H9 (cell line): ENCODE measurements around the gene NXPH3. TPM values are rescaled to one million over a fixed set of nuclear protein-coding genes. Genes with fewer than 3 reads are reported as not detected.

Experiments used
- DNase-seq: peaks from one replicate; pipeline ENCODE4 v3.0.0-alpha.2; 2017
- H2AFZ ChIP-seq: one replicate; pipeline ENCODE4 v1.6.1; 2013; ENCODE audit warnings: mild to moderate bottlenecking, low read length, control low read depth, moderate library complexity
- H2AK5ac ChIP-seq: 2 replicates; pipeline ENCODE4 v1.6.1; 2013; ENCODE audit warnings: low read length, control low read depth, mixed read lengths; ENCODE audit not compliant: insufficient read length
- H2BK120ac ChIP-seq: one replicate; pipeline ENCODE4 v1.6.1; 2013; ENCODE audit warnings: low read depth, mild to moderate bottlenecking, low read length, control low read depth, inconsistent platforms; ENCODE audit not compliant: poor library complexity, severe bottlenecking
- H2BK12ac ChIP-seq: 2 replicates; pipeline ENCODE4 v1.6.1; 2013; ENCODE audit warnings: low read length, control low read depth, mixed read lengths, low read depth; ENCODE audit not compliant: insufficient read length
- H2BK15ac ChIP-seq: 2 replicates; pipeline ENCODE4 v1.6.1; 2013; ENCODE audit warnings: low read depth, low read length, control low read depth
- H2BK20ac ChIP-seq: one replicate; pipeline ENCODE4 v1.6.1; 2013; ENCODE audit warnings: low read depth, mild to moderate bottlenecking, low read length, control low read depth, inconsistent platforms; ENCODE audit not compliant: poor library complexity, severe bottlenecking
- H2BK5ac ChIP-seq: 2 replicates; pipeline ENCODE4 v1.6.1; 2013; ENCODE audit warnings: low read length, control low read depth, mixed read lengths; ENCODE audit not compliant: insufficient read length
- H3K14ac ChIP-seq: 2 replicates; pipeline ENCODE4 v1.6.1; 2013; ENCODE audit warnings: low read length, control low read depth; ENCODE audit not compliant: insufficient read depth
- H3K18ac ChIP-seq: 2 replicates; pipeline ENCODE4 v1.6.1; 2013; ENCODE audit warnings: low read depth, mild to moderate bottlenecking, mixed read lengths, low read length, control low read depth; ENCODE audit not compliant: insufficient read length
- H3K23ac ChIP-seq: 2 replicates; pipeline ENCODE4 v1.6.1; 2013; ENCODE audit warnings: low read length, control low read depth, mixed read lengths, low read depth; ENCODE audit not compliant: insufficient read length
- H3K23me2 ChIP-seq: 2 replicates; pipeline ENCODE4 v1.6.1; 2013; ENCODE audit warnings: low read depth, mild to moderate bottlenecking, mixed read lengths, low read length, control low read depth; ENCODE audit not compliant: insufficient read length, poor library complexity, severe bottlenecking
- H3K27ac ChIP-seq: 2 replicates; pipeline ENCODE4 v1.5.1; 2013; ENCODE audit warnings: low read length, control low read depth, mixed read lengths, low read depth; ENCODE audit not compliant: insufficient read length
- H3K27me3 ChIP-seq: 2 replicates; pipeline ENCODE4 v1.6.1; 2013; ENCODE audit warnings: low read length, control low read depth, inconsistent platforms; ENCODE audit not compliant: insufficient read depth
- H3K4ac ChIP-seq: 2 replicates; pipeline ENCODE4 v1.6.1; 2013; ENCODE audit warnings: low read depth, mild to moderate bottlenecking, control low read depth, inconsistent platforms, low read length, moderate library complexity
- H3K4me1 ChIP-seq: 2 replicates; pipeline ENCODE4 v1.6.1; 2013; ENCODE audit warnings: low read length, control low read depth, inconsistent platforms; ENCODE audit not compliant: insufficient read depth
- H3K4me2 ChIP-seq: 2 replicates; pipeline ENCODE4 v1.6.1; 2013; ENCODE audit warnings: low read length, control low read depth, mixed read lengths; ENCODE audit not compliant: insufficient read length, insufficient read depth
- H3K56ac ChIP-seq: 2 replicates; pipeline ENCODE4 v1.6.1; 2013; ENCODE audit warnings: low read depth, mild to moderate bottlenecking, mixed read lengths, low read length, control low read depth; ENCODE audit not compliant: insufficient read length
- H3K79me1 ChIP-seq: 2 replicates; pipeline ENCODE4 v1.6.1; 2013; ENCODE audit warnings: low read depth, mild to moderate bottlenecking, moderate library complexity, low read length, control low read depth, inconsistent platforms; ENCODE audit not compliant: insufficient read depth, poor library complexity, severe bottlenecking
- H3K79me2 ChIP-seq: 2 replicates; pipeline ENCODE4 v1.6.1; 2013; ENCODE audit warnings: low read length, control low read depth, inconsistent platforms; ENCODE audit not compliant: insufficient read depth
- H3K9ac ChIP-seq: 2 replicates; pipeline ENCODE4 v1.6.1; 2013; ENCODE audit warnings: low read length, control low read depth, mixed read lengths; ENCODE audit not compliant: insufficient read length; ENCODE audit errors: extremely low read depth
- H3K9me3 ChIP-seq: one replicate; pipeline ENCODE4 v1.6.1; 2013; ENCODE audit warnings: low read depth, low read length, inconsistent platforms; ENCODE audit not compliant: control insufficient read depth
- H3T11ph ChIP-seq: one replicate; pipeline ENCODE4 v1.6.1; 2013; ENCODE audit warnings: mild to moderate bottlenecking, low read length, control low read depth, inconsistent platforms
- H4K20me1 ChIP-seq: one replicate; pipeline ENCODE4 v1.6.1; 2013; ENCODE audit not compliant: control insufficient read depth, insufficient read length, insufficient read depth
- H4K5ac ChIP-seq: 2 replicates; pipeline ENCODE4 v1.6.1; 2013; ENCODE audit warnings: low read depth, mild to moderate bottlenecking, mixed read lengths, low read length, control low read depth; ENCODE audit not compliant: insufficient read length
- H4K8ac ChIP-seq: replicated peaks from 2 replicates; pipeline ENCODE4 v1.6.1; 2013; ENCODE audit warnings: low read length, control low read depth, mixed read lengths, low read depth; ENCODE audit not compliant: insufficient read length
- H4K91ac ChIP-seq: 2 replicates; pipeline ENCODE4 v1.6.1; 2013; ENCODE audit warnings: low read depth, mild to moderate bottlenecking, moderate library complexity, mixed read lengths, low read length, control low read depth; ENCODE audit not compliant: insufficient read length
- H3K27ac Mint-ChIP-seq, 3 experiments: 2 replicates in 2 of 3; 3 replicates in 1 of 3; pipeline ENCODE4 v1.8.0; 2020 to 2021; ENCODE audit warnings: mixed read lengths in 3 of 3, mild to moderate bottlenecking in 1 of 3, moderate library complexity in 1 of 3
- H3K27me3 Mint-ChIP-seq: 2 replicates; pipeline ENCODE4 v1.8.0; 2021; ENCODE audit warnings: low read depth, mild to moderate bottlenecking, moderate library complexity, mixed read lengths
- H3K36me3 Mint-ChIP-seq, 3 experiments: 2 replicates in 2 of 3; 3 replicates in 1 of 3; pipeline ENCODE4 v1.8.0; 2020 to 2021; ENCODE audit warnings: low read depth in 3 of 3, mixed read lengths in 3 of 3; ENCODE audit not compliant: insufficient read depth in 1 of 3
- H3K4me1 Mint-ChIP-seq, 2 experiments: 2 replicates each; pipeline ENCODE4 v1.8.0; 2020; ENCODE audit warnings: mixed read lengths in 2 of 2
- H3K4me3 Mint-ChIP-seq, 2 experiments: 2 replicates in 1 of 2; 3 replicates in 1 of 2; pipeline ENCODE4 v1.8.0; 2020 to 2021; ENCODE audit warnings: mild to moderate bottlenecking in 2 of 2, mixed read lengths in 2 of 2, moderate library complexity in 1 of 2
- H3K9me3 Mint-ChIP-seq, 2 experiments: 2 replicates in 1 of 2; 3 replicates in 1 of 2; pipeline ENCODE4 v1.8.0; 2020; ENCODE audit warnings: mild to moderate bottlenecking in 2 of 2, mixed read lengths in 2 of 2, moderate library complexity in 1 of 2
- WGBS: extraction: QIAGEN DNeasy Blood & Tissue Kit; methylation state at CpG from one replicate; pipeline ENCODE4 v1.1.7; 2013; ENCODE audit warnings: missing lambda C conversion rate, low lambda C conversion rate, mixed read lengths; ENCODE audit not compliant: insufficient read length; ENCODE audit errors: extremely low coverage; 5-methylcytosine and 5-hydroxymethylcytosine counted together
- total RNA-seq: library from RNA; stranded (reverse); gene quantifications from 2 replicates; pipeline ENCODE4 v1.2.1, GENCODE V29; 2021
- TF ChIP-seq, protein P1 (sequence below): fragments of 200-600 bp; sonication (generic); conservative IDR thresholded peaks from 3 replicates; pipeline ENCODE4 v1.8.0; 2021; ENCODE audit warnings: antibody characterized with exemption, mild to moderate bottlenecking

Gene NXPH3
- total RNA-seq, 1 experiment from 2014 or later: 1.3 TPM

GRCh38 chr17:49630113-49630900 lies 54.6 kb downstream of the NXPH3 start:
- H3K27me3 ChIP-seq: no peaks in the 10 kb centered on the region
- WGBS: no CpG with 5 or more reads among the region's 6 CpGs
- no peak overlapping the region for H3K14ac ChIP-seq
- Mint-ChIP-seq H3K4me1 (peaks cover 26 to 31% of the 10 kb centered on the region in 2 experiments), H3K4me3 (no peak overlapping the region), H3K27ac (0 out of 7 replicates have a peak overlapping the region, but pooled peaks of 1 of the 3 experiments have one; percentile 19), H3K27me3 (no peaks in the 10 kb centered on the region; the same call in 1 of the 2 replicates), H3K36me3 (no peaks in the 10 kb centered on the region), H3K9me3 (no peaks in the 10 kb centered on the region)
- no peaks in the 10 kb centered on the region for H3K23me2 ChIP-seq
- no peak overlapping the region for H2AK5ac ChIP-seq
- no peak overlapping the region for H4K5ac ChIP-seq
- H2BK120ac ChIP-seq: no peak overlapping the region
- no peak overlapping the region for H3K56ac ChIP-seq
- no peak overlapping the region for H2BK20ac ChIP-seq
- H4K91ac ChIP-seq: no peak overlapping the region
- no peak overlapping the region for H2BK15ac ChIP-seq
- H2BK12ac ChIP-seq: no peak overlapping the region
- no peak overlapping the region for H3K4me2 ChIP-seq
- H3K79me1 ChIP-seq: no peaks in the 10 kb centered on the region
- H4K20me1 ChIP-seq: no peaks in the 10 kb centered on the region
- no peak overlapping the region for H3K27ac ChIP-seq
- no peak overlapping the region for H2BK5ac ChIP-seq
- no peak for DNase-seq
- no peak overlapping the region for H3K9ac ChIP-seq
- TF ChIP-seq, protein P1, sequence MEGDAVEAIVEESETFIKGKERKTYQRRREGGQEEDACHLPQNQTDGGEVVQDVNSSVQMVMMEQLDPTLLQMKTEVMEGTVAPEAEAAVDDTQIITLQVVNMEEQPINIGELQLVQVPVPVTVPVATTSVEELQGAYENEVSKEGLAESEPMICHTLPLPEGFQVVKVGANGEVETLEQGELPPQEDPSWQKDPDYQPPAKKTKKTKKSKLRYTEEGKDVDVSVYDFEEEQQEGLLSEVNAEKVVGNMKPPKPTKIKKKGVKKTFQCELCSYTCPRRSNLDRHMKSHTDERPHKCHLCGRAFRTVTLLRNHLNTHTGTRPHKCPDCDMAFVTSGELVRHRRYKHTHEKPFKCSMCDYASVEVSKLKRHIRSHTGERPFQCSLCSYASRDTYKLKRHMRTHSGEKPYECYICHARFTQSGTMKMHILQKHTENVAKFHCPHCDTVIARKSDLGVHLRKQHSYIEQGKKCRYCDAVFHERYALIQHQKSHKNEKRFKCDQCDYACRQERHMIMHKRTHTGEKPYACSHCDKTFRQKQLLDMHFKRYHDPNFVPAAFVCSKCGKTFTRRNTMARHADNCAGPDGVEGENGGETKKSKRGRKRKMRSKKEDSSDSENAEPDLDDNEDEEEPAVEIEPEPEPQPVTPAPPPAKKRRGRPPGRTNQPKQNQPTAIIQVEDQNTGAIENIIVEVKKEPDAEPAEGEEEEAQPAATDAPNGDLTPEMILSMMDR: no peak
- H3K4ac ChIP-seq: no peak overlapping the region
- no peaks in the 10 kb centered on the region for H3K79me2 ChIP-seq
- no peaks in the 10 kb centered on the region for H3K9me3 ChIP-seq
- no peak overlapping the region for H2AFZ ChIP-seq
- no peaks in the 10 kb centered on the region for H3K4me1 ChIP-seq
- H3T11ph ChIP-seq: no peak overlapping the region
- no peak overlapping the region for H3K23ac ChIP-seq
- H4K8ac ChIP-seq: no peak overlapping the region
- H3K18ac ChIP-seq: no peak overlapping the region
